ENCODE results near the gene SEMA3E. TPM values are rescaled to one million over a fixed set of nuclear protein-coding genes. Genes with fewer than 3 reads are reported as not detected.

The SEMA3E gene
- total and polyA plus RNA-seq, 2 experiments from 2014 or later, result 7.0 to 14.0 TPM

DNA sequence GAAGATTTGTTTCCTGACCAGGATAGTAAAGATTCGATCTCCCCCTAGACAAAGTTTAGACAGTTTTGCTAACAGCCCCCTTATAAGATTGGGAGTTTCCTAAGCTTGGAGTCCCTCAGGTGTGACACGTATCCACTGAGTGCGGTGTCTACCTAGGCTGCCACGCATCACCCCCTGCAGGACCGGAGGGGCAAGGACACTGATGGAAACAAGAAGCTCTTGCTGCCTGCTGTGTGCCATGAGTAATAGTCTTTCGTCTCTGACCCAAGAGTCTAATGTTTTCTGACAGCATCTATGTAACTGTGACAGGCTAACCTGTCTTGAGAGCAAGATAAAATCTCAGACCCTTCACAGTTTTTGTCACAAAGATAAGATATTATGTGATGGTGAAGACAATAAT is 173.5 kb downstream of the SEMA3E start:
- no peak for TF ChIP-seq EZH2 (IDR thresholded peaks at IDR 0.05; ENCODE audit: borderline replicate concordance)
- TF ChIP-seq, protein P1, sequence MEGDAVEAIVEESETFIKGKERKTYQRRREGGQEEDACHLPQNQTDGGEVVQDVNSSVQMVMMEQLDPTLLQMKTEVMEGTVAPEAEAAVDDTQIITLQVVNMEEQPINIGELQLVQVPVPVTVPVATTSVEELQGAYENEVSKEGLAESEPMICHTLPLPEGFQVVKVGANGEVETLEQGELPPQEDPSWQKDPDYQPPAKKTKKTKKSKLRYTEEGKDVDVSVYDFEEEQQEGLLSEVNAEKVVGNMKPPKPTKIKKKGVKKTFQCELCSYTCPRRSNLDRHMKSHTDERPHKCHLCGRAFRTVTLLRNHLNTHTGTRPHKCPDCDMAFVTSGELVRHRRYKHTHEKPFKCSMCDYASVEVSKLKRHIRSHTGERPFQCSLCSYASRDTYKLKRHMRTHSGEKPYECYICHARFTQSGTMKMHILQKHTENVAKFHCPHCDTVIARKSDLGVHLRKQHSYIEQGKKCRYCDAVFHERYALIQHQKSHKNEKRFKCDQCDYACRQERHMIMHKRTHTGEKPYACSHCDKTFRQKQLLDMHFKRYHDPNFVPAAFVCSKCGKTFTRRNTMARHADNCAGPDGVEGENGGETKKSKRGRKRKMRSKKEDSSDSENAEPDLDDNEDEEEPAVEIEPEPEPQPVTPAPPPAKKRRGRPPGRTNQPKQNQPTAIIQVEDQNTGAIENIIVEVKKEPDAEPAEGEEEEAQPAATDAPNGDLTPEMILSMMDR (IDR thresholded peaks at IDR 0.05; ENCODE audit: poor library complexity), result peak; percentile 5
- Histone ChIP-seq H3K79me2 (no peaks in the 10 kb centered on the region), H3K9me3 (ENCODE audit: low read depth) (no peaks in the 10 kb centered on the region), H3K4me3 (no peak overlapping the region), H2AFZ (no peak overlapping the region), H3K4me1 (ENCODE audit: insufficient read depth) (no peaks in the 10 kb centered on the region), H3K27me3 (no peaks in the 10 kb centered on the region), H4K20me1 (ENCODE audit: insufficient read depth, poor library complexity, severe bottlenecking) (no peaks in the 10 kb centered on the region), H3K4me2 (no peak overlapping the region), H3K9me2 (replicated peaks; ENCODE audit: insufficient read depth) (no peaks in the 10 kb centered on the region), H3K36me3 (replicated peaks; ENCODE audit: insufficient read depth, low read depth) (no peaks in the 10 kb centered on the region), H3K27ac (no peak overlapping the region)
- 50% methylated on average over 6 of the region's 6 CpGs for WGBS (ENCODE audit: low lambda C conversion rate, missing lambda C conversion rate)
- no peak for DNase-seq (ENCODE audit: low spot score)

DNA sequence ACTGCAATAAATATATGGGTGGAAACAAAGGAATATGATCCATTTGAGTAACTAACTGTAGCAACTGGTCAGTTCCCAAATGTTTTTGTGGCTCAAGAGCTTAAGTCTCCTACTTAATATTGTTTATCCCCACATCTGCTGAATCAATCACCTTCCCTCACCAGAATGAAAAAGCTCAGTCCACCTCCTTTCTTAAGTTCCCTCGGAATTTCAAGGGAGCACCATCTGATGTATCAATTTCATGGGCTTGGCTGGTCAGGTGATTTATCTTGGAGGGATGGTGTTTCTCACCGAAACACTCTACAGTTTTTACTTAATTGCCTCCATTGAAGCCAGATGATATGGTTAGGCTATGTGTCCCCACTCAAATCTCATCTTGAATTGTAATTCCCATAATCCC is 176.6 kb downstream of the SEMA3E start:
- TF ChIP-seq EZH2 (IDR thresholded peaks at IDR 0.05; ENCODE audit: borderline replicate concordance) (no peak), EZH2phosphoT487 (IDR thresholded peaks at IDR 0.05; ENCODE audit: low read depth, severe bottlenecking, unreplicated experiment) (no peak)
- TF ChIP-seq, protein P1 (IDR thresholded peaks at IDR 0.05; ENCODE audit: poor library complexity), result no peak
- no peak overlapping the region for H2AFZ ChIP-seq
- no peaks in the 10 kb centered on the region for H3K36me3 ChIP-seq (replicated peaks; ENCODE audit: insufficient read depth, low read depth)
- no peaks in the 10 kb centered on the region for H3K9me3 ChIP-seq (ENCODE audit: low read depth)
- H3K4me3 ChIP-seq, result no peak overlapping the region
- 86% methylated on average over 2 of the region's 2 CpGs for WGBS (ENCODE audit: low lambda C conversion rate, missing lambda C conversion rate)
- no peaks in the 10 kb centered on the region for H3K27me3 ChIP-seq
- H4K20me1 ChIP-seq (ENCODE audit: insufficient read depth, poor library complexity, severe bottlenecking), result no peaks in the 10 kb centered on the region
- H3K27ac ChIP-seq, result no peak overlapping the region
- H3K4me1 ChIP-seq (ENCODE audit: insufficient read depth), result no peaks in the 10 kb centered on the region
- no peaks in the 10 kb centered on the region for H3K9me2 ChIP-seq (replicated peaks; ENCODE audit: insufficient read depth)
- DNase-seq (ENCODE audit: low spot score), result no peak
- no peak overlapping the region for H3K4me2 ChIP-seq
- H3K79me2 ChIP-seq, result no peaks in the 10 kb centered on the region

DNA sequence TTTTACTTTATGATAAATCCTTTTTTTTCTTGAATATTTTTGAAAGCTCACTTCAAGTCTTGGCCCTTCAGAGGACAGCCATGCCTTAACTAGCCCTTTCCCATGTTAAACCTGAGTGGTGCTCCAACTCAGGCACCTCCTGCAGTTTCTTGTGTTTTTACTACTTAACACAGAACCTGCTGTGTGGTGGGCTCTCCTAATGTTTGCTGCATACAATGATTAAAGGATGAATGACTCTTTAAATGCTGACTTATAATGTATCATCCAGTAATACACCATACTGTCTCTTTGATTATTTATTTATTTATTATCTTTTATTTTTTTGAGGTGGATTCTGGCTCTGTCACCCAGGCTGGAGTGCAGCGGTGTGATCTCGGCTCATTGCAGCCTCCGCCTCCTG is 179.4 kb downstream of the SEMA3E start:
- H3K9me3 ChIP-seq (ENCODE audit: low read depth), result no peaks in the 10 kb centered on the region
- H3K4me3 ChIP-seq, result no peak overlapping the region
- no peak overlapping the region for H3K27ac ChIP-seq
- no peak for DNase-seq (ENCODE audit: low spot score)
- no peaks in the 10 kb centered on the region for H3K36me3 ChIP-seq (replicated peaks; ENCODE audit: insufficient read depth, low read depth)
- WGBS (ENCODE audit: low lambda C conversion rate, missing lambda C conversion rate), result 98% methylated on average over 3 of the region's 3 CpGs
- no peak for TF ChIP-seq EZH2phosphoT487 (IDR thresholded peaks at IDR 0.05; ENCODE audit: low read depth, severe bottlenecking, unreplicated experiment)
- TF ChIP-seq EZH2 (IDR thresholded peaks at IDR 0.05; ENCODE audit: borderline replicate concordance), result no peak
- TF ChIP-seq, protein P1 (IDR thresholded peaks at IDR 0.05; ENCODE audit: poor library complexity), result no peak
- no peaks in the 10 kb centered on the region for H3K9me2 ChIP-seq (replicated peaks; ENCODE audit: insufficient read depth)
- H2AFZ ChIP-seq, result no peak overlapping the region
- H3K79me2 ChIP-seq, result no peaks in the 10 kb centered on the region
- H3K27me3 ChIP-seq, result no peaks in the 10 kb centered on the region
- H4K20me1 ChIP-seq (ENCODE audit: insufficient read depth, poor library complexity, severe bottlenecking), result no peaks in the 10 kb centered on the region
- no peak overlapping the region for H3K4me2 ChIP-seq
- H3K4me1 ChIP-seq (ENCODE audit: insufficient read depth), result no peaks in the 10 kb centered on the region

DNA sequence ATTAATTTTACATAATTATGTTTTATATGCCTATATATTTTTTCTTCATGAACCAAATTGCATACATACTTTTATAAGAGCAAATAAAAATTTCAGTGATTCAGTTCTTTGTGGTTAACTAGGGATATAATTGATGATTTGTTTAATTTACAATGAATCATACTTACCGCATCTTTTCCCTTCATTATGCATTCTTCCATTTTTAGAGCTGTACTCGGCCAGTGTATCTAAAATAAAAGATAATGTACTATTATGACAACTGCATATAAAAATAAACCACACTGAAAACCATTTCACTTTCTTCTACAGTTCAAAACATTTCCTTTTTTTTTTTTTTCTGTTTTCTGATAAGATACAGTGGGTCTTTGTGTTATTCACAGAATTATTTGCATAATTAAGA is 179.9 kb downstream of the SEMA3E start:
- 85% methylated on average over 2 of the region's 2 CpGs for WGBS (ENCODE audit: low lambda C conversion rate, missing lambda C conversion rate)
- H3K27me3 ChIP-seq, result no peaks in the 10 kb centered on the region
- H3K4me1 ChIP-seq (ENCODE audit: insufficient read depth), result no peaks in the 10 kb centered on the region
- no peaks in the 10 kb centered on the region for H3K79me2 ChIP-seq
- no peaks in the 10 kb centered on the region for H4K20me1 ChIP-seq (ENCODE audit: insufficient read depth, poor library complexity, severe bottlenecking)
- no peak for DNase-seq (ENCODE audit: low spot score)
- H3K9me3 ChIP-seq (ENCODE audit: low read depth), result no peaks in the 10 kb centered on the region
- H3K4me2 ChIP-seq, result no peak overlapping the region
- H3K4me3 ChIP-seq, result no peak overlapping the region
- H3K9me2 ChIP-seq (replicated peaks; ENCODE audit: insufficient read depth), result no peaks in the 10 kb centered on the region
- no peak overlapping the region for H2AFZ ChIP-seq
- no peak overlapping the region for H3K27ac ChIP-seq
- TF ChIP-seq, protein P1 (IDR thresholded peaks at IDR 0.05; ENCODE audit: poor library complexity), result no peak
- no peak for TF ChIP-seq EZH2 (IDR thresholded peaks at IDR 0.05; ENCODE audit: borderline replicate concordance)
- TF ChIP-seq EZH2phosphoT487 (IDR thresholded peaks at IDR 0.05; ENCODE audit: low read depth, severe bottlenecking, unreplicated experiment), result no peak
- H3K36me3 ChIP-seq (replicated peaks; ENCODE audit: insufficient read depth, low read depth), result no peaks in the 10 kb centered on the region
